ENCODE measurements around the gene SSC5D. TPM values are rescaled to one million over a fixed set of nuclear protein-coding genes. Genes with fewer than 3 reads are reported as not detected.
A peak's percentile ranks its signal among the peaks of the same experiment; 100 is the strongest.

Gene SSC5D
- total RNA-seq, 1 donor from 2014 or later, result 7.6 TPM

GRCh38 chr19:55466241-55466614 lies 22.0 kb upstream of the SSC5D start:
- Mint-ChIP-seq H3K4me1 (ENCODE audit: low read depth, unreplicated experiment) (no peaks in the 10 kb centered on the region), H3K27ac (ENCODE audit: unreplicated experiment) (no peak overlapping the region), H3K9me3 (ENCODE audit: unreplicated experiment) (peaks cover 3% of the 10 kb centered on the region), H3K27me3 (ENCODE audit: unreplicated experiment) (peaks cover 9% of the 10 kb centered on the region), H3K36me3 (ENCODE audit: unreplicated experiment) (no peaks in the 10 kb centered on the region), H3K4me3 (ENCODE audit: unreplicated experiment) (no peak overlapping the region)
- DNase-seq, result no peak
- no peak for TF ChIP-seq CTCF (IDR thresholded peaks at IDR 0.05; ENCODE audit: partially characterized antibody, unreplicated experiment)

- Mint-ChIP-seq H3K4me3 (ENCODE audit: unreplicated experiment) (no peak overlapping the region), H3K9me3 (ENCODE audit: unreplicated experiment) (peaks cover 3% of the 10 kb centered on the region), H3K36me3 (ENCODE audit: unreplicated experiment) (no peaks in the 10 kb centered on the region), H3K4me1 (ENCODE audit: low read depth, unreplicated experiment) (no peaks in the 10 kb centered on the region), H3K27me3 (ENCODE audit: unreplicated experiment) (peaks cover 7% of the 10 kb centered on the region), H3K27ac (ENCODE audit: unreplicated experiment) (peak overlapping the region; percentile 66)
- peak; percentile 80 for DNase-seq
- TF ChIP-seq CTCF (IDR thresholded peaks at IDR 0.05; ENCODE audit: partially characterized antibody, unreplicated experiment), result peak; percentile 100
Measured at GRCh38 chr19:55467236-55468053, 20.8 kb upstream of the SSC5D start.

- H3K4me1 Mint-ChIP-seq (ENCODE audit: low read depth, unreplicated experiment), result no peaks in the 10 kb centered on the region
Measured at GRCh38 chr19:55468054-55468393, 20.2 kb upstream of the SSC5D start.

GRCh38 chr19:55471266-55471665 lies 17.0 kb upstream of the SSC5D start:
- Mint-ChIP-seq H3K27me3 (ENCODE audit: unreplicated experiment) (peaks cover 12% of the 10 kb centered on the region), H3K9me3 (ENCODE audit: unreplicated experiment) (no peaks in the 10 kb centered on the region), H3K27ac (ENCODE audit: unreplicated experiment) (no peak overlapping the region), H3K36me3 (ENCODE audit: unreplicated experiment) (no peaks in the 10 kb centered on the region), H3K4me3 (ENCODE audit: unreplicated experiment) (no peak overlapping the region), H3K4me1 (ENCODE audit: low read depth, unreplicated experiment) (no peaks in the 10 kb centered on the region)
- no peak for TF ChIP-seq CTCF (IDR thresholded peaks at IDR 0.05; ENCODE audit: partially characterized antibody, unreplicated experiment)
- no peak for DNase-seq

More at GRCh38 chr19:55468054-55468393, 20.2 kb upstream of the SSC5D start:
- H3K27ac Mint-ChIP-seq (ENCODE audit: unreplicated experiment), result peak overlapping the region; percentile 66
- H3K36me3 Mint-ChIP-seq (ENCODE audit: unreplicated experiment), result no peaks in the 10 kb centered on the region
- no peak overlapping the region for H3K4me3 Mint-ChIP-seq (ENCODE audit: unreplicated experiment)
- peak; percentile 71 for TF ChIP-seq CTCF (IDR thresholded peaks at IDR 0.05; ENCODE audit: partially characterized antibody, unreplicated experiment)
- H3K9me3 Mint-ChIP-seq (ENCODE audit: unreplicated experiment), result peaks cover 3% of the 10 kb centered on the region
- H3K27me3 Mint-ChIP-seq (ENCODE audit: unreplicated experiment), result peaks cover 7% of the 10 kb centered on the region
- no peak for DNase-seq

- no peak for TF ChIP-seq CTCF (IDR thresholded peaks at IDR 0.05; ENCODE audit: partially characterized antibody, unreplicated experiment)
- Mint-ChIP-seq H3K4me3 (ENCODE audit: unreplicated experiment) (no peak overlapping the region), H3K9me3 (ENCODE audit: unreplicated experiment) (peaks cover 6% of the 10 kb centered on the region), H3K27ac (ENCODE audit: unreplicated experiment) (no peak overlapping the region), H3K4me1 (ENCODE audit: low read depth, unreplicated experiment) (no peaks in the 10 kb centered on the region), H3K27me3 (ENCODE audit: unreplicated experiment) (peaks cover 12% of the 10 kb centered on the region), H3K36me3 (ENCODE audit: unreplicated experiment) (no peaks in the 10 kb centered on the region)
- no peak for DNase-seq
Measured at GRCh38 chr19:55472463-55472862, 15.8 kb upstream of the SSC5D start.

All from glutamatergic neuron (in vitro differentiated cells).